ENCODE data around the gene PNKP. TPM values are rescaled to one million over a fixed set of nuclear protein-coding genes. Genes with fewer than 3 reads are reported as not detected.

Gene PNKP
- polyA plus RNA-seq, 1 donor from 2014 or later = 43.1 TPM

- H3K9ac ChIP-seq (ENCODE audit: low read length) = peak overlapping the region; percentile 82
These were observed 54.9 kb downstream of the PNKP start for GRCh38 chr19:49812452-49812996.

GRCh38 chr19:49811328-49811727 is 56.0 kb downstream of the PNKP start:
- Histone ChIP-seq H3K9me3 (ENCODE audit: low read length) (no peaks in the 10 kb centered on the region), H3K9me2 (ENCODE audit: insufficient read depth, low read length) (no peaks in the 10 kb centered on the region), H3K4me2 (ENCODE audit: low read length) (no peak overlapping the region), H4K20me1 (ENCODE audit: insufficient read depth) (no peaks in the 10 kb centered on the region), H3K79me2 (replicated peaks; ENCODE audit: insufficient read depth, low read length) (no peaks in the 10 kb centered on the region), H3F3A (ENCODE audit: insufficient read depth, low read length, poor library complexity, severe bottlenecking) (no peaks in the 10 kb centered on the region), H3K27me3 (ENCODE audit: insufficient read depth, low read depth, low read length) (no peaks in the 10 kb centered on the region), H3K9ac (ENCODE audit: low read length) (no peak overlapping the region), H3K4me3 (ENCODE audit: low read length) (no peak overlapping the region), H2AFZ (ENCODE audit: low read depth, low read length) (no peak overlapping the region), H3K36me3 (ENCODE audit: insufficient read depth, low read length) (no peaks in the 10 kb centered on the region), H3K27ac (ENCODE audit: low read length) (no peak overlapping the region)
- TF ChIP-seq REST (IDR thresholded peaks at IDR 0.05; ENCODE audit: borderline replicate concordance) (no peak), MXI1 (conservative IDR thresholded peaks at IDR 0.05; ENCODE audit: poor library complexity, severe bottlenecking) (no peak), EP300 (conservative IDR thresholded peaks at IDR 0.05; ENCODE audit: poor library complexity, severe bottlenecking) (no peak), POLR2AphosphoS5 (IDR thresholded peaks at IDR 0.05) (no peak), SMC3 (conservative IDR thresholded peaks at IDR 0.05; ENCODE audit: poor library complexity) (no peak), EZH2 (IDR thresholded peaks at IDR 0.05; ENCODE audit: borderline replicate concordance, insufficient read depth, low read length, poor library complexity, severe bottlenecking) (no peak)

More at GRCh38 chr19:49812452-49812996, 54.9 kb downstream of the PNKP start:
- Histone ChIP-seq H3K4me2 (ENCODE audit: low read length) (peak overlapping the region; percentile 69), H3K4me3 (ENCODE audit: low read length) (peak overlapping the region; percentile 74), H3K27me3 (ENCODE audit: insufficient read depth, low read depth, low read length) (no peaks in the 10 kb centered on the region), H3K79me2 (replicated peaks; ENCODE audit: insufficient read depth, low read length) (no peaks in the 10 kb centered on the region), H4K20me1 (ENCODE audit: insufficient read depth) (no peaks in the 10 kb centered on the region), H3K9me2 (ENCODE audit: insufficient read depth, low read length) (no peaks in the 10 kb centered on the region), H2AFZ (ENCODE audit: low read depth, low read length) (peak overlapping the region; percentile 68), H3K36me3 (ENCODE audit: insufficient read depth, low read length) (no peaks in the 10 kb centered on the region), H3F3A (ENCODE audit: insufficient read depth, low read length, poor library complexity, severe bottlenecking) (no peaks in the 10 kb centered on the region), H3K9me3 (ENCODE audit: low read length) (no peaks in the 10 kb centered on the region), H3K27ac (ENCODE audit: low read length) (peak overlapping the region; percentile 97)
- TF ChIP-seq RAD21 (conservative IDR thresholded peaks at IDR 0.05) = no peak
- no peak for TF ChIP-seq CTCF (IDR thresholded peaks at IDR 0.05; ENCODE audit: poor library complexity, severe bottlenecking)
- no peak for TF ChIP-seq SMC3 (conservative IDR thresholded peaks at IDR 0.05; ENCODE audit: poor library complexity)
- no peak for TF ChIP-seq POLR2AphosphoS5 (IDR thresholded peaks at IDR 0.05)
- TF ChIP-seq MXI1 (conservative IDR thresholded peaks at IDR 0.05; ENCODE audit: poor library complexity, severe bottlenecking) = no peak
- no peak for TF ChIP-seq EZH2 (IDR thresholded peaks at IDR 0.05; ENCODE audit: borderline replicate concordance, insufficient read depth, low read length, poor library complexity, severe bottlenecking)
- no peak for TF ChIP-seq REST (IDR thresholded peaks at IDR 0.05; ENCODE audit: borderline replicate concordance)
- TF ChIP-seq EP300 (conservative IDR thresholded peaks at IDR 0.05; ENCODE audit: poor library complexity, severe bottlenecking) = no peak
- no peak for TF ChIP-seq TAF1 (IDR thresholded peaks at IDR 0.05; ENCODE audit: low read depth)

All from neural cell (in vitro differentiated cells).